Right lobe of liver (tissue), 4 donors: ENCODE measurements around the gene CD276.

Experiments
- POLR2A ChIP-seq: fragments of 450-650 bp; IDR thresholded peaks from one replicate; pipeline ENCODE4 v1.6.1; 2017; ENCODE audit warnings: antibody characterized with exemption, mild to moderate bottlenecking
- TF ChIP-seq, protein P1 (sequence below), 4 donors: fragments of 200-600 bp in 3 of 4; fragments of 450-650 bp in 1 of 4; IDR thresholded peaks; one replicate each; pipeline versions ENCODE4 v1.5.1 to v1.8.0; 2016 to 2022; ENCODE audit warnings: antibody characterized with exemption in 4 of 4, mild to moderate bottlenecking in 2 of 4
- donor health status: DM: no; HTN: no; CAD: no.
- donor health status: DM: no; HTN: no; CAD: no.
- donor health status: DM: no; HTN: yes; CAD: no.

DNA sequence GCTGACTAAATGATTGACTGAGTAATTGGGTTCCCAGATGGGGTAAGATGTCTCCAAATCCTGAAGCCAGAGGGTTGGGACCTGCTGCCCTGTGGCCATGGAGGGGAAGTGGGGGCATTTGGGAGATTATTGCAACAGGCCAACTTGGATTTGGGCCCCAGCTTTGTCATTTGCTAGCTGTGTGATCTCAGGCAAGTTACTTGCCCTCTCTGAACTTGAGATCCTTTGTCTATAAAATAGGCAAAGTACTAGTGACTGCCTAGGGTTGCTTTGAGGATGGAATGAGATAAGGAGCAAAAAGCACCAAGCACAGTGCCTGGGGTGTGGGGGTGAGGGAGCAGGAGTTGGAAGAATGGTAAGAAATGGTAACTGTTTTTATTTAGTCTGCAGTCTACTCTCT, 73.4 kb downstream of the CD276 start:
- TF ChIP-seq, protein P1, sequence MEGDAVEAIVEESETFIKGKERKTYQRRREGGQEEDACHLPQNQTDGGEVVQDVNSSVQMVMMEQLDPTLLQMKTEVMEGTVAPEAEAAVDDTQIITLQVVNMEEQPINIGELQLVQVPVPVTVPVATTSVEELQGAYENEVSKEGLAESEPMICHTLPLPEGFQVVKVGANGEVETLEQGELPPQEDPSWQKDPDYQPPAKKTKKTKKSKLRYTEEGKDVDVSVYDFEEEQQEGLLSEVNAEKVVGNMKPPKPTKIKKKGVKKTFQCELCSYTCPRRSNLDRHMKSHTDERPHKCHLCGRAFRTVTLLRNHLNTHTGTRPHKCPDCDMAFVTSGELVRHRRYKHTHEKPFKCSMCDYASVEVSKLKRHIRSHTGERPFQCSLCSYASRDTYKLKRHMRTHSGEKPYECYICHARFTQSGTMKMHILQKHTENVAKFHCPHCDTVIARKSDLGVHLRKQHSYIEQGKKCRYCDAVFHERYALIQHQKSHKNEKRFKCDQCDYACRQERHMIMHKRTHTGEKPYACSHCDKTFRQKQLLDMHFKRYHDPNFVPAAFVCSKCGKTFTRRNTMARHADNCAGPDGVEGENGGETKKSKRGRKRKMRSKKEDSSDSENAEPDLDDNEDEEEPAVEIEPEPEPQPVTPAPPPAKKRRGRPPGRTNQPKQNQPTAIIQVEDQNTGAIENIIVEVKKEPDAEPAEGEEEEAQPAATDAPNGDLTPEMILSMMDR (IDR thresholded peaks at IDR 0.05) = no peak
- TF ChIP-seq POLR2A = no peak
